Right cardiac atrium (tissue), 5 donors: ENCODE results near the gene SLC38A2. TPM values are rescaled to one million over a fixed set of nuclear protein-coding genes. Genes with fewer than 3 reads are reported as not detected.

Experiments
- polyA plus RNA-seq: library from polyadenylated mRNA; stranded (reverse); fragments of 200-250 nt; gene quantifications from one replicate; pipeline ENCODE4 v1.2.3, GENCODE V29; 2013
- total RNA-seq, 4 donors: library from RNA; stranded (reverse); fragmentation: NEBNext Ultra II Directional; extraction: Animal tissue kit (Norgen Biotek cat#: 25700); gene quantifications; one replicate each; pipeline ENCODE4 v1.2.1, GENCODE V29; 2021
- donor health status: healthy with polysubstance abuse.
- donor health status: DM: no; HTN: yes; CAD: no.
- donor health status: DM: no; HTN: no; CAD: no.
- donor health status: DM: no; HTN: yes; CAD: no; lungs with severe emphysema.
- donor health status: DM: yes; HTN: yes; CAD: no.

Gene SLC38A2
- total and polyA plus RNA-seq, 5 donors, result 69.5 to 143 (median 104) TPM

Other genes starting within 250 kb of the SLC38A2 start
- 10 to 100 TPM; 53.5 to 82.4 (median 65.7) TPM for gene SLC38A1, start 103.7 kb downstream of the SLC38A2 start, total RNA-seq
- 20.8 TPM for gene SLC38A1, start 103.7 kb downstream of the SLC38A2 start, polyA plus RNA-seq